ENCODE results near the gene ZNHIT6. TPM values are rescaled to one million over a fixed set of nuclear protein-coding genes. Genes with fewer than 3 reads are reported as not detected.

Gene ZNHIT6
- total RNA-seq, 1 donor from 2014 or later: 20.0 TPM

DNA sequence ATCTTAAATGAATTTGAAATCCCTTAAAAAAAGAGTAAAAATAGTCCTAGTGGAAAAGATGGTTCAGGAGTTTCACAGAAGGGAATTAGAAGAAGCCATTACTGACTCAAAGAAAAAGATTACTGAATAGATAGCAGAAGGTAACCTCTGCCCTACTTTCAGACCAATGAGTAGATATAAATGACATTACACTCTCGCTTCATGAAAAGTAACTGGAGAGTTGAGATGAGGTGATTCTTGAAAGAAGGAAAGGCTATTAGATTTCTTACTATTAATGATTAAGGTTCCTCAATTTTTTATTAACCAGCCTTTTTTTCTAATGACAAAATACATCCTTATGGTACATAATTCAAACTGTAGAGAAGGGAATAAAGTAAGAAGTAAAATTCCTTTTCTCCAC, 99.4 kb downstream of the ZNHIT6 start:
- Mint-ChIP-seq H3K27me3 (ENCODE audit: unreplicated experiment) (no peaks in the 10 kb centered on the region), H3K36me3 (ENCODE audit: unreplicated experiment) (no peaks in the 10 kb centered on the region), H3K9me3 (ENCODE audit: unreplicated experiment) (no peaks in the 10 kb centered on the region), H3K27ac (ENCODE audit: unreplicated experiment) (no peak overlapping the region), H3K4me3 (ENCODE audit: unreplicated experiment) (no peak overlapping the region), H3K4me1 (ENCODE audit: unreplicated experiment) (peaks cover 90% of the 10 kb centered on the region)
- TF ChIP-seq, protein P1, sequence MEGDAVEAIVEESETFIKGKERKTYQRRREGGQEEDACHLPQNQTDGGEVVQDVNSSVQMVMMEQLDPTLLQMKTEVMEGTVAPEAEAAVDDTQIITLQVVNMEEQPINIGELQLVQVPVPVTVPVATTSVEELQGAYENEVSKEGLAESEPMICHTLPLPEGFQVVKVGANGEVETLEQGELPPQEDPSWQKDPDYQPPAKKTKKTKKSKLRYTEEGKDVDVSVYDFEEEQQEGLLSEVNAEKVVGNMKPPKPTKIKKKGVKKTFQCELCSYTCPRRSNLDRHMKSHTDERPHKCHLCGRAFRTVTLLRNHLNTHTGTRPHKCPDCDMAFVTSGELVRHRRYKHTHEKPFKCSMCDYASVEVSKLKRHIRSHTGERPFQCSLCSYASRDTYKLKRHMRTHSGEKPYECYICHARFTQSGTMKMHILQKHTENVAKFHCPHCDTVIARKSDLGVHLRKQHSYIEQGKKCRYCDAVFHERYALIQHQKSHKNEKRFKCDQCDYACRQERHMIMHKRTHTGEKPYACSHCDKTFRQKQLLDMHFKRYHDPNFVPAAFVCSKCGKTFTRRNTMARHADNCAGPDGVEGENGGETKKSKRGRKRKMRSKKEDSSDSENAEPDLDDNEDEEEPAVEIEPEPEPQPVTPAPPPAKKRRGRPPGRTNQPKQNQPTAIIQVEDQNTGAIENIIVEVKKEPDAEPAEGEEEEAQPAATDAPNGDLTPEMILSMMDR (IDR thresholded peaks at IDR 0.05): no peak
- no peak for DNase-seq (ENCODE audit: extremely low spot score, unreplicated experiment)

DNA sequence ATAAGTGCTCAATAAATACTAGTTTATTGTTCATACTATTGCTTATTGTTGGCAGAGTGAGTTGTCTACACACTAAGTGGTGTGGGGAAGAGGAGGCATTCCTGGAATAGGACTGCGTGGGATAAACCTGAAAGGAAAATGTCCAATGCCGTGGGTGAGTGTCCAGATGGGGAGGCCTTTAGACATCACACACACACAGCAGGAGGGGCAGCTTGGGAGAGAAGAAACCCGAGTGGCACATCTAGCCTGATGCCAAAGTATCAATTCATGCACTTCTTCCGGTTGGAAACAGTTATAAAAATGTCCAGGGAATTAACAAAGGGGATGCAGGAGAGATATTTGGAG, 100.3 kb downstream of the ZNHIT6 start:
- no peaks in the 10 kb centered on the region for H3K27me3 Mint-ChIP-seq (ENCODE audit: unreplicated experiment)
- TF ChIP-seq, protein P1 (IDR thresholded peaks at IDR 0.05): no peak
- no peak for DNase-seq (ENCODE audit: extremely low spot score, unreplicated experiment)
- H3K36me3 Mint-ChIP-seq (ENCODE audit: unreplicated experiment): no peaks in the 10 kb centered on the region
- H3K27ac Mint-ChIP-seq (ENCODE audit: unreplicated experiment): peak overlapping the region; percentile 91
- peaks cover 88% of the 10 kb centered on the region for H3K4me1 Mint-ChIP-seq (ENCODE audit: unreplicated experiment)
- no peaks in the 10 kb centered on the region for H3K9me3 Mint-ChIP-seq (ENCODE audit: unreplicated experiment)
- H3K4me3 Mint-ChIP-seq (ENCODE audit: unreplicated experiment): no peak overlapping the region

DNA sequence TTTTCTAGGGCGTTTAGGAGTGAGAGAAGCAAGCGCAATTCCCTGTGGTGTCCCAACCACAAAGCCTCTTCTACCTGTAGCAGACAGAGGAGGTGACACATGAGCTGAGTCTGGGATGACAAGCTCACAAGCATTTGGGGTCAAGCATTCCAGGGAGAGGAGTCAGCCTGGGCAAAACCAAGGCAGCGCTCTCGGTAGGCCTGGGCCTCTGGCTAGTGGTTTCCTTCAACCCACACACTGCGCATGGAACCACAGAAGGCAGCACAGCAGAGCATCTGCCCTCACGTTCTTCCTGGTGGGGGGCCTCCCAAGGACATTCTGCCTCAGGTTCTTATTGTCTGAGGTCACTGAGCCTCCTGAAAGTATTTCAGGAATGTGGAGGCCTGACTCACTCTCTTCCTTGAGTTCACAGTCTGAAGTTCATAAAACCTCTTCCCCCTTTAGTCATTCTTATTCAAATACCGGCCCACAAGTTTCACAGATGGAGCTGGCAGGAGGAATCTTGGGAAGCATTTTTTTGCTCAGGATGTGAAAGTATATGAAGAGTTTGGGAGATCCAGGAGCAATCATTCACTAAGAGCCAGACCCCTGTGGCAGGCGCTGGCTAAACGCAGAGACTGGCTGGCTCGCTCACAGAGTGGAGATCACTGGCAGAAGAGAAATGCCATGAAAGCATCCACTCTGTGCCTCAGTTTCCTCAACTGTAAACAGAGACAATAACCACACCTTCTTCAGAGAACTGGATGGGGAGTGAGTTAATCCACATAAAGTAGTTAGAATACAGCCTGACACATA, 100.9 kb downstream of the ZNHIT6 start:
- peak; percentile 95 for DNase-seq (ENCODE audit: extremely low spot score, unreplicated experiment)
- Mint-ChIP-seq H3K4me3 (ENCODE audit: unreplicated experiment) (peak overlapping the region; percentile 8), H3K9me3 (ENCODE audit: unreplicated experiment) (no peaks in the 10 kb centered on the region), H3K36me3 (ENCODE audit: unreplicated experiment) (no peaks in the 10 kb centered on the region), H3K27me3 (ENCODE audit: unreplicated experiment) (no peaks in the 10 kb centered on the region), H3K4me1 (ENCODE audit: unreplicated experiment) (peaks cover 87% of the 10 kb centered on the region), H3K27ac (ENCODE audit: unreplicated experiment) (peak overlapping the region; percentile 91)
- TF ChIP-seq, protein P1 (IDR thresholded peaks at IDR 0.05): no peak

DNA sequence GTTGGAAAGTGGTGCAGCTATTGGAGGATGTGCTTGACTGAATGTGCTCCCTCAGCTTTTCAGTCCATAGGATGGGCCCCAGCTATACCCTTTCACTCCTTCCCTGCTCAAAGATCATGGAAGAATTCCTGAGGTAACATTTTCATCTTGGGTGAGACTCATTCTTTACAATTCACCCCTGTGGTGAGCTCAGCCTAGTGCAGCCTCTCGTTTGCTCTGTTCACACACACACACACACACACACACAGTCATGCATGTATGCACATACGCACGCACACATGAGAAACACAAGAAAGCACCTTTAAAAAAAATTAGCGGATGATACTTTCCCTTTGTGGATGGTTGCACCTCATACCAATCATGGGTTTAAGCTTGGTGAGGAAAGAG, 101.8 kb downstream of the ZNHIT6 start:
- H3K4me1 Mint-ChIP-seq (ENCODE audit: unreplicated experiment): peaks cover 84% of the 10 kb centered on the region
- TF ChIP-seq, protein P1 (IDR thresholded peaks at IDR 0.05): no peak
- DNase-seq (ENCODE audit: extremely low spot score, unreplicated experiment): no peak
- H3K4me3 Mint-ChIP-seq (ENCODE audit: unreplicated experiment): no peak overlapping the region
- H3K27me3 Mint-ChIP-seq (ENCODE audit: unreplicated experiment): no peaks in the 10 kb centered on the region
- H3K27ac Mint-ChIP-seq (ENCODE audit: unreplicated experiment): peak overlapping the region; percentile 91
- H3K9me3 Mint-ChIP-seq (ENCODE audit: unreplicated experiment): no peaks in the 10 kb centered on the region
- no peaks in the 10 kb centered on the region for H3K36me3 Mint-ChIP-seq (ENCODE audit: unreplicated experiment)

DNA sequence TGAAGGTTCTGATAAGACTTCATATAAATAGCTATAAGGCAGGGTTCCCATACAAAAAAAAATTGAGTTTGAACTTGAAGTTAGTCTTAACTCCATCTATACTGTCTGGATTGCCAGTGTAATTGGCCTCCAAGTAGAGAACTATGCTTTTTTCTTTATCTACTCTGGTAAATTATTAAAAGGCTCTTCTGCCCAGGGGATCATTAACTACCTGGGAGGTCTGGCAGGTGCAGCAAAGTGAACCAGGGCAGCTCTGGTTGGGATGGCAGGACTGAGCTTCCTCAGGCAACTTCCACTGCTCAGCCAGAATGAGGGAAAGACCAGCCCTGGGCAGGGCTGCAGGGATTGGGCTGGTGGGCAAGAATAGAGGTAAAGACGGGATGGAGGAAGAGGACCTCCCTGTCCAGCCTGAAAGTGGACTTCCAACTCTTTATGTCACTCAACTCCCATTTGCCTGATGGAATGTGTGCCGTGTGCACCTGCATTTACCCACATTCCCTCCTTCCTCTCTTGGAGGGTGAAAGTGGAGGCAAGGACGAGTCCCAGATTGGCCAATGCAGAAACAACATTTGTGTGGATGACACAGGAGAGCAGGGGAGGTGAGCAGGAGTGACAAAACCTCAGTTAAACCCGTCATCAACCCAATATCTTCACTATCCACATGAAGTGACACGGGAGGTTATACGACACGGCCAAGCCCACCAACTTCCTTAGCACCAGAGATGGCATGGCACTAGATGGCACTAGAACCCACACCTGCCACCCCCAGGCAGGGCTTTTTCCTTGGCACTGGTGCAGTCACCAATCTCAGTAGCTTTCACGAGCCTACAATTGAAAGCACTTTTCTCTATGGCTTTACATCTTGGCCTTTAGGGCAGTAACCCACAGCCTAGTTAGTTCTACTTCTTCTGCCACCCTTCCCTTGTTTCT, 102.5 kb downstream of the ZNHIT6 start:
- Mint-ChIP-seq H3K4me1 (ENCODE audit: unreplicated experiment) (peaks cover 78% of the 10 kb centered on the region), H3K27ac (ENCODE audit: unreplicated experiment) (peak overlapping the region; percentile 91), H3K36me3 (ENCODE audit: unreplicated experiment) (no peaks in the 10 kb centered on the region), H3K4me3 (ENCODE audit: unreplicated experiment) (no peak overlapping the region), H3K27me3 (ENCODE audit: unreplicated experiment) (no peaks in the 10 kb centered on the region), H3K9me3 (ENCODE audit: unreplicated experiment) (no peaks in the 10 kb centered on the region)
- TF ChIP-seq, protein P1 (IDR thresholded peaks at IDR 0.05): peak; percentile 28
- no peak for DNase-seq (ENCODE audit: extremely low spot score, unreplicated experiment)
